Lung (tissue), 12 donors: Measurements from ENCODE around the gene FOXO6. TPM values are rescaled to one million over a fixed set of nuclear protein-coding genes. Genes with fewer than 3 reads are reported as not detected.

Source experiments
- ATAC-seq: fragments of 200-7000 bp; cut with Tn5 transposase; one replicate; pipeline ENCODE4 v1.9.1; 2020; ENCODE audit warnings: moderate number of reproducible peaks; ENCODE audit not compliant: insufficient read depth, low FRiP score
- DNase-seq, 3 donors: peaks; one replicate each; pipeline ENCODE4 v3.0.0-alpha.2; 2013 to 2017
- H3K27ac ChIP-seq, 2 donors: one replicate each; pipeline ENCODE4 v1.5.1; 2013; ENCODE audit warnings: mild to moderate bottlenecking in 2 of 2, moderate library complexity in 2 of 2, control low read depth in 1 of 2, inconsistent platforms in 1 of 2, low read depth in 1 of 2, low read length in 1 of 2
- H3K27me3 ChIP-seq, 3 donors: one replicate each; pipeline ENCODE4 v1.5.1; 2013; ENCODE audit warnings: low read length in 2 of 3; ENCODE audit not compliant: control insufficient read depth in 3 of 3, insufficient read depth in 3 of 3
- H3K36me3 ChIP-seq, 4 donors: one replicate each; pipeline ENCODE4 v1.5.1; 2013; ENCODE audit warnings: low read length in 4 of 4, mild to moderate bottlenecking in 1 of 4, moderate library complexity in 1 of 4; ENCODE audit not compliant: control insufficient read depth in 4 of 4, insufficient read depth in 4 of 4
- H3K4me1 ChIP-seq, 5 donors: one replicate each; pipeline ENCODE4 v1.5.1; 2013; ENCODE audit warnings: low read length in 5 of 5, mild to moderate bottlenecking in 2 of 5, moderate library complexity in 1 of 5; ENCODE audit not compliant: control insufficient read depth in 5 of 5, insufficient read depth in 5 of 5
- H3K4me3 ChIP-seq: one replicate; pipeline ENCODE4 v1.5.1; 2013; ENCODE audit warnings: mild to moderate bottlenecking, control low read depth, moderate library complexity
- H3K9ac ChIP-seq, 2 donors: one replicate each; pipeline ENCODE4 v1.5.1; 2013; ENCODE audit warnings: low read length in 2 of 2, control low read depth in 1 of 2; ENCODE audit not compliant: insufficient read depth in 1 of 2
- H3K9me3 ChIP-seq, 4 donors: one replicate each; pipeline ENCODE4 v1.5.1; 2013; ENCODE audit warnings: low read length in 3 of 4, mild to moderate bottlenecking in 1 of 4, moderate library complexity in 1 of 4; ENCODE audit not compliant: control insufficient read depth in 4 of 4, insufficient read depth in 3 of 4
- WGBS, 2 donors: extraction: QIAGEN DNeasy Blood & Tissue Kit; methylation state at CpG; one replicate each; pipeline ENCODE4 v1.1.7; 2013; 5-methylcytosine and 5-hydroxymethylcytosine counted together
- polyA plus RNA-seq, 2 donors: library from polyadenylated mRNA; stranded (reverse); fragments of 200-250 nt; gene quantifications; one replicate each; pipeline ENCODE4 v1.2.1, GENCODE V29; 2013
- total RNA-seq, 2 donors: library from RNA; depleted of rRNA in 1 of 2; stranded (reverse); fragments of >200 nt in 1 of 2; gene quantifications; one replicate each; pipeline ENCODE4 v1.2.1, GENCODE V29; 2014 to 2021
- TF ChIP-seq, protein P1 (sequence below): IDR thresholded peaks from 2 replicates; pipeline ENCODE4 v1.5.1; 2012; ENCODE audit warnings: mild to moderate bottlenecking; ENCODE audit errors: control extremely low read depth, extremely low read depth
- donor health status: control.
- donor health status: control.
- donor health status: Bipolar disorder and iron deficiency.
- donor health status: healthy.
- donor health status: DM: yes; HTN: yes; CAD: no.

The FOXO6 gene
- total and polyA plus RNA-seq, 4 donors, result 0.22 to 2.9 (median 0.86) TPM

DNA sequence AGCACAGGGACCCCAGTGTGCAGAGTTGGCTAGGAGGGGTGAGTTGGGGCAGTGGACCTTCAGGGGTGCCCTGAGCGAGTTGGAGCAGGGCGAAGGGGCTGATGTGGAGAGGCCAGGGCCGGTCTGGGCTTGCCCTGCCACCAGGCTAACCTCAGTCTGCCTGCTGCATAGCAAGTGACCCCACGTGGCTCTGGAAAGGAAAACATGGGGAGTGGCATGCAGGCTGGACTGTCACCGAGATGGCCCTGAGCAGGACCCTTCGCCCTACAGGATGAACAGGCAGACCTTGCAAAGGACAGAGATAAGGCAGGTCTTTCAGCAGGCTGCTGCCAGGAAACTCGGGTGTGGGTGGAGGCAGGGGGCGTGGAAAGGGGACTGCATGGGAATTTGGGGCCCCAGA lies 51.5 kb downstream of the FOXO6 start:
- Histone ChIP-seq H3K4me3 (no peak overlapping the region), H3K9ac (no peak overlapping the region), H3K4me1 (no peaks in the 10 kb centered on the region), H3K27me3 (peaks cover 0 to 19% (median 16%) of the 10 kb centered on the region in 3 donors), H3K9me3 (peaks cover 0 to 3% (median 0%) of the 10 kb centered on the region in 4 donors), H3K27ac (no peak overlapping the region), H3K36me3 (no peaks in the 10 kb centered on the region)
- no peak for ATAC-seq
- WGBS, 2 donors, result 51 to 66% methylated on average over 8 of the region's 8 CpGs
- no peak for DNase-seq
- TF ChIP-seq, protein P1, sequence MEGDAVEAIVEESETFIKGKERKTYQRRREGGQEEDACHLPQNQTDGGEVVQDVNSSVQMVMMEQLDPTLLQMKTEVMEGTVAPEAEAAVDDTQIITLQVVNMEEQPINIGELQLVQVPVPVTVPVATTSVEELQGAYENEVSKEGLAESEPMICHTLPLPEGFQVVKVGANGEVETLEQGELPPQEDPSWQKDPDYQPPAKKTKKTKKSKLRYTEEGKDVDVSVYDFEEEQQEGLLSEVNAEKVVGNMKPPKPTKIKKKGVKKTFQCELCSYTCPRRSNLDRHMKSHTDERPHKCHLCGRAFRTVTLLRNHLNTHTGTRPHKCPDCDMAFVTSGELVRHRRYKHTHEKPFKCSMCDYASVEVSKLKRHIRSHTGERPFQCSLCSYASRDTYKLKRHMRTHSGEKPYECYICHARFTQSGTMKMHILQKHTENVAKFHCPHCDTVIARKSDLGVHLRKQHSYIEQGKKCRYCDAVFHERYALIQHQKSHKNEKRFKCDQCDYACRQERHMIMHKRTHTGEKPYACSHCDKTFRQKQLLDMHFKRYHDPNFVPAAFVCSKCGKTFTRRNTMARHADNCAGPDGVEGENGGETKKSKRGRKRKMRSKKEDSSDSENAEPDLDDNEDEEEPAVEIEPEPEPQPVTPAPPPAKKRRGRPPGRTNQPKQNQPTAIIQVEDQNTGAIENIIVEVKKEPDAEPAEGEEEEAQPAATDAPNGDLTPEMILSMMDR, result no peak

DNA sequence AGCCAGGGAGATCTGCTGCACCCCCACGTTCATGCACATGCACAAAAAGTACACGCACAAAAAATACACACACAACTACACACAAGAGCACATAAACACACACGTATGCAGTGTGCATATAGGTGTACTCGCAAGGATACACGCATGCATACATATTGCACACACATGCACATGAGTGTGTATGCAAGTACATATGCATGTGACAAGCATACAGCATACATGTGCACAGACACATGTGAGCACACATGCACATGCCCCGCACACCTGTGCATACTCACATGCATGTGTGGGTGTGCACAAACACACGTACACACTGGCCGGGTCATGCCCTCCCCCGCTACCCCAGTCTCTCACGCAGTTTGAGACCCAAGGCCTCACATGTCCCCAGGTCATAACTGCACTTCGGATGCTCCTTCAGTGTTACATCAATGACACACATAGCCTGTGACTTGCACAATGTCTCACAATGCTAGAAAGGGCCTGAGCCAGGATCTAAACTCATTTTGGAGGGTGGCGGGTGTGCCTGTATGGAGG lies 52.6 kb downstream of the FOXO6 start:
- H3K36me3 ChIP-seq, result no peaks in the 10 kb centered on the region
- ATAC-seq (no peak), DNase-seq (no peak)
- no peaks in the 10 kb centered on the region for H3K4me1 ChIP-seq
- no peak overlapping the region for H3K4me3 ChIP-seq
- H3K9ac ChIP-seq, result no peak overlapping the region
- H3K27me3 ChIP-seq, result peaks cover 0 to 14% (median 10%) of the 10 kb centered on the region in 3 donors
- no peak overlapping the region for H3K27ac ChIP-seq
- TF ChIP-seq, protein P1, result no peak
- peaks cover 0 to 3% (median 0%) of the 10 kb centered on the region in 4 donors for H3K9me3 ChIP-seq
- 88 to 94% methylated on average over 12 of the region's 12 CpGs for WGBS, 2 donors

DNA sequence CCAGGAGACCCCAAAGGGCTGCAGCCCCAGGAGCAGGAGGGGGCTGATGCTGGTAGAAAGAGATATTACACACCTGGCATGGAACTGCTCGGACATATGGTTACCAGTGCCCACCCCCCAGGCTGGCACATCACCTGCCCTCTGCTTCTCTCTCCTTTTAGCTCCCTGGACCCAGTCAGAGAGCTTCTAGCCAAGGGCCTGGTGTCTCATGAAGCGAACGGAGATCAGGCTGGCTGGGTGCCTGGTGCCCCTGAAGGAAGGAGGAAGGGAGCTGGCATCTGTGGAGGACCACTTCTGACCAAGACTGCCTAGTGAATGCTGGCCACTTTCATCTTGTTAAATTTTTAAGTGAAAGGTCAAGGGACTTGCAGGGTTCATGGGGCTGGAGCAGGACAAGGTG lies 53.1 kb downstream of the FOXO6 start:
- 89 to 90% methylated on average over 3 of the region's 3 CpGs for WGBS, 2 donors
- no peaks in the 10 kb centered on the region for H3K36me3 ChIP-seq

More for the DNA sequence above, 53.1 kb downstream of the FOXO6 start:
- ATAC-seq, result no peak
- Histone ChIP-seq H3K9me3 (peaks cover 0 to 3% (median 0%) of the 10 kb centered on the region in 4 donors), H3K4me3 (no peak overlapping the region), H3K4me1 (no peaks in the 10 kb centered on the region), H3K9ac (no peak overlapping the region), H3K27ac (no peak overlapping the region), H3K27me3 (peaks cover 0 to 11% (median 9%) of the 10 kb centered on the region in 3 donors)
- no peak for DNase-seq
- TF ChIP-seq, protein P1, result no peak
